CD4-positive, alpha-beta T cell treated with Interleukin-12 subunit alpha and Interleukin-12 subunit beta, for 1 hour (primary cell): ENCODE measurements around the gene TIGD2.
"Not testable (repeated sequence)": the region's sequence is repeated elsewhere in the genome, so short reads cannot be mapped to it uniquely, and the experiment has no call there.

Experiments
- DNase-seq: peaks from one replicate; pipeline ENCODE4 v3.0.0-alpha.2; 2020

Gene TIGD2

DNA sequence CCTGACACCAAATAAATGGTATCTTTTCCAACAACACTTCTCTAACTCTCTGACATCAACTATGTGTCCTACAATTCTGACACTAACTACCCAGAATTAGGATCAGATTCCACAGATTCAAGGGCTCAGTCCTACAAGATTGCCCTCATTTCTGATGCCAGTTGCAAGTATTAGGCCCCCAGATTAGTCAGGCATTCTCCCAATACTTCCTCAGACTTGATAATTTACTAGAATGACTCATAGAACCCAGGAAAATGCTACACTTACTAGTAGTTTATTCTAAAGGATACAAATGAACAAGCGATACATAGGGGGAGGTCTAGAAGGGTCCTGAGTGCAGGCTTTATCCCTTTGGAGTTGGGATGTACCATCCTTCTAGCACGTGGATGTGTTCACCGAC, 8.5 kb downstream of the TIGD2 start:
- DNase-seq: no peak

- no peak for DNase-seq
Measured at GRCh38 chr4:89121387-89122068, 10.2 kb downstream of the TIGD2 start.

GRCh38 chr4:89123451-89123851, 12.1 kb downstream of the TIGD2 start:
- no peak for DNase-seq

DNA sequence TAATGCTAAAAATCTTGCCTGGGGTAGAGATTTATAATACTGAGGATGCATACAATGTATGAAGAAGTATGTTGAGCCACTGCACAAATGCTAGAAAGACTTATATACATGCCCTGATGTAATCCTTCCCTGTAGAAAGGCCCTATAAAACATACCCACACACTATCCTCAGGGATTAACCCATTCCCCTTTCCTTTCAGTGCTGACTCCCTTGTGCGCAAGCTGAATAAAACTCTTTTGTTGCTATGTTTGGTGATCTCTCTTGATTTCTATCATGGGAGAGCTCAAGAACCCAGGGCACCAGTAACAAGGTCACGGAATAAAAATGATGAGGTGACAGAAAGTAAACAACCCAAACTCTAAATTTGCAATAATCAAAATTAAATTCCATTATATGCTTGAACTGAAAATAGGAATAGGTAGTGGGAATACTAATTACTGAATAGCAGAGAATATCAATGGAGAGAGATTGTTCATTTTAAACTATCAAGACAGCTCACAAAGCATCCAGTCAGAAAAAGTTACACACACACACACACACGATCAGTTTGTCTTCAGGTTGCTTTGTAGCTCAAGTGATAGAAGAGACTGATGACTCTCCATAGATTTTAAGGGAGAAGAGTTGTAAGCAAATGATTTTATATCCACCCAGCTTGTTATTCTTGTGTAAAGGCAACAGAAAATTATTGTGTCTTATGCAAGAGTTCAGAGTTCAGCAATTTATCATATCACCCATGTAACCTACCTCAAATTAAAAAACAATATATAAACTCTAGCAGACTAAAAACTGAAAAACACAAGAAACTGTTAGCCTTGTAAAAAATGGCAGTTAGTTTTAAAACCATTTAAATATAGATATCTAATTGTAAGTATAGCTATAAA, 14.8 kb downstream of the TIGD2 start:
- no peak for DNase-seq

DNA sequence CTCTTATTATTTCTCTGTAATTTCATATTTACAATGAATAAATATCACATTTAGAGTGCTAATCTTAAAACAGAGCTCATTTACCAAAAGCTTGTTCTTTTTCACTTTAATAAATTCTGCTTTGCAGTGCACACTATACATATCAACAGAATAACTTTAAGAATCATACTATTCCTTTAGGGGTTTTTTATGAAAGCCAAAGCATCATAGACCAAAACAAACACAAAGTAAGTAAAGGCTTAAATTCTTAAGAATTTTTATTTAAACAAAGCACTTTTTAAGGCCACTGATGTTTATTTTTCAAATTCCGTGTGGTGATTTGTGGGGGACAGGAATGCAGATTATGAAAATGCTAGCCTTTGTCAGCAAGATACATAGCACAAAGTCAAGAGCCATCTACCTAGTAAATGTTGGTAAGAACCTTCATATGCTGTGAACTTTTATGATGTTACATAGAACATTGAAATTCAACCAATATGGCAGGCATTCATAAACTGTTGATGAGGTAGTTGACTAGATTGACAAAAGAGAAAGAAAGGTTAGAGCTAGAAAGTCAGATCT, 17.8 kb downstream of the TIGD2 start:
- DNase-seq: no peak

- DNase-seq: no peak
Measured at GRCh38 chr4:89134775-89135319, 23.5 kb downstream of the TIGD2 start.

DNA sequence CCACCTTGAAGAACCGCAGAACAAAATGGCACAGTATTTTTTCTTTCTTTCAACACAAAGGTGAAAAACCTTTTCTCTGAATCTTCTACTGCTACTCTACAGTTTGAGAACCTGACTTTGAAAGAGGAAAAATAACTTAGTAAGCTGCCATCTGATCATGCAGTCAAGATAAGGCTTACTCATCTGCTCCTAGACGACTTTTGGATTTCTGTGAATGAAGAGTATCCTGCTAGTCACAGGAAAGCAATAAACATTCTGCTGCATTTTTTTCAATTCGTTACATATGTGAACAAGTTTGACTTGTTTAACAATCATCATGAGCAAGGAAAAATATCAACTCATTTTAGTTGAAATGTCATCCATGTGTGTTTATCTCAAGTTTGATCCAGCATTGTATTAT, 25.2 kb downstream of the TIGD2 start:
- DNase-seq: no peak

- DNase-seq: no peak
Measured at GRCh38 chr4:89137231-89137630, 25.9 kb downstream of the TIGD2 start.

DNA sequence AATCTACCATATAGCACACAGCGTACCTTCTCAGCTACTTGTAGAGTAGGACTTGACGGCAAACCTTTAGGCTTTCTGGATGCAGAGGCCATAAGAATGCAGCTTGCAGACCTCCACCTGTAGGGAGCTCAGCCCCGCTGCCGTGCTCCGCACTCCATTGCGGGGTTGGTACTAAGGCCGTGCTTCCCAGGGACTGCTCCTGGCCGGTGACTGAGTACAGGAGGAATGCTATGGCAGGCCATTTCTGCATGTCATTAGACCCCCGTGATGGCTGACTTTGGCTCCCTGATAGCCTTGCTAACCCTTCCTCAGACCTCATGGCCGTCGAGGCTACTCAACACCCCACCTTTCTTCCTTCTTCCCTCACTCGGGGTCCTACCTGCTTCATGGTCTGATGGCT, 26.4 kb downstream of the TIGD2 start:
- no peak for DNase-seq

DNA sequence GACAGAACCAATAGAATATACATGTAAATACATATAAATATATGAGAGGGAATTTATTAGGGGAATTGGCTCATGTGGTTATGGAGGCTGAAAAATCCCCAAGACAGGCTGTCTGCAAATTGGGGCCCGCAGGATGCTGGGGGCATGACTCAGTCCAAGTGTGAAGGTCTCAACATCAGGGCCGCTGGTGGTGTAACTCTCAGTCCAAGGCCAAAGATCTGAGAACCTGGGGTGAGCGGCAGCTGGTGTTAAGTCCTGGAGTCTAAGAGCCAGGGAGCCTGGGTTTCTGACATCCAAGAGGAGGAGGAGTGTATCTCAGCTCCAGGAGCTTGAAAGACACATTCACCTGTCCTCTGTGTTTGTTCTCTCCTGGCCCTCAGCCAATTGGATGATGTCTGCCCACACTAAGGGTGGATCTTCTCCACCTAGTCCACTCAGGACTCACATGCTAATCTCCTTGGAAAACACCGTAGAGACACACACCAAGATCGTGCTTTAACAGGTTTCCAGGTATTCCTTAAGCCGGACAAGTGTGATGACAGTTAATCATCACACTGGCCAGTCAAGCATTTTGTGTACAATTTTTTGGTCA, 28.9 kb downstream of the TIGD2 start:
- no peak for DNase-seq

- no peak for DNase-seq
Measured at GRCh38 chr4:89142691-89143669, 31.6 kb downstream of the TIGD2 start.

GRCh38 chr4:89144652-89145051, 33.3 kb downstream of the TIGD2 start:
- DNase-seq: not testable (repeated sequence)

- no peak for DNase-seq
Measured at GRCh38 chr4:89146196-89146595, 34.9 kb downstream of the TIGD2 start.

GRCh38 chr4:89152972-89153371, 41.6 kb downstream of the TIGD2 start:
- DNase-seq: no peak

DNA sequence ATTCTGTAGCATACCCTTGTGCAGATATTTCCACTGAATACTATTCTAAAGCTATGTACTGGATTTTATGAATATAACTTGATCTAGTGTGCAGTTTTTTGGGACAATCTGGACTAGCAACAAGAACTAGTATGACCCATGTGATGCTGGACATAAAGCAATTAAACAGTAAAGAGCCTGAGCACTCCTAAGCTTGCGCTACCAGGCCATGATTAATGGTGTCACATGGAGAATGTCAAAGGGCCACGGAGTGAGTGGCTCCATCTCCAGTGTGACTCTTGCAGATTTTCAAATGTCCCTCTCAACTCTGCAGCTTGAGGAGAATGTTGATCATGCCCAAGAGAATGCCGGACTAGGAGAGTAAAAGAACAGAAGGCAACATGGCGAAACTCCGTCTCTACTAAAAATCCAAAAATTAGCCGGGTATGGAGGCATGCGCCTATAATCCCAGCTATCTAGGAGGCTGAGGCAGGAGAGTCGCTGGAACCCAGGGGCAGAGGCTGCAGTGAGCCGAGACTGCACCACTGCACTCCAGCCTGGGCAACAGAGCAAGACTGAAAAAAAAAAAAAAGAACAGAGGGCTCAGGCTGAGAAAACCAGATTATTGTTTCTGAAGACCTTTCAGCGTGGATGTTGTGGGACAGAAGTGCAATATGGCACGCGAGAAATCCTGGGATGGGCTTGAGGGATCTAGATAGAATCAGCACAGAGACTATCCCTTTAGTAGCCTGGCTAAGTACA, 45.0 kb downstream of the TIGD2 start:
- DNase-seq: no peak

- DNase-seq: no peak
Measured at GRCh38 chr4:89157488-89158024, 46.2 kb downstream of the TIGD2 start.

DNA sequence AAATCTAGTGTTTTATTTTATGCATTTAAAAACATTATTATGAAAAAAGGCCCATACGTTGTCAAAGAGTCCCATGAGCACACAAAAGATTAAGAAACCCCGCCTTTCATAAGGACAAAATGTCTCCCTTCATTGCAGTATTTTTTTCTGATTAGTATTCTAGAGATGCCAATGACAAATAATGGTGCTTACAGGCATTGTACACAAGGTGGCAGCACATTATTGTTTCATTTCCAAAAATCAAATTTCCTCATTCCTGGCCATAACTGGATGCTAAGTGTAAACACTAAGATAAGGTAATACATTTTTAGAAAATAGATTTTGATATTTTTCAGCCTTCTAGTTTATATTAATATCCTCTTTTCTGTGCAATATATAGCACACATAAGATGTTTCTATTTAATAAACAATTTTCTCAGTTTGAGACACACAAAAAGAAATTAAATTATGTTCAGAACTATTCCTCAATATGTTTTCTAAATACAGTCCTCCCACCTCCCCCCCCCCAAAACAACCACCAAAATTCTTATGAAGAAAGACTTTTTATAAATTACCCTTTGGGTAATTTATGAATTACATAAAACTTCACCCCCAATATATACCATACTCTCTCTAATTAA, 47.7 kb downstream of the TIGD2 start:
- peak; percentile 51 for DNase-seq

GRCh38 chr4:89160806-89161205, 49.5 kb downstream of the TIGD2 start:
- DNase-seq: no peak

DNA sequence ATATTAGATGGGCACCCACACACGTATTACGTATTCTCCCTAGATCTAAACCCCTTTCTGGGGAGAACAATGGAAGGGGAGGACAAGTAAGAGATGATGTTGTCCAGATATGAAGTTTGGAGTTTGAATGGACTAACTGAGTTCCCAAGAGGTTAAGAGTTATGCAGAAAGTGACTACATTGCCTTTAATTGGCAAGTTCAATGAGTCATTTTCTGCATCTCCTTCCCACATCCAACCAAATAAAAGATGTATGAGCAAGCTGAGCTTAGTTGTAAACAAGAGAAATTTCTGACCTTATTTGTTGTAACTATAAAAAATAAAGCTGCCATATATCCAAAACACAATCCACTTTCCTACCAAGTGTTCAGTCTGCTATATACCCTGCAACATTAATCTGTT, 50.5 kb downstream of the TIGD2 start:
- no peak for DNase-seq

GRCh38 chr4:89162496-89162895, 51.2 kb downstream of the TIGD2 start:
- DNase-seq: no peak

DNA sequence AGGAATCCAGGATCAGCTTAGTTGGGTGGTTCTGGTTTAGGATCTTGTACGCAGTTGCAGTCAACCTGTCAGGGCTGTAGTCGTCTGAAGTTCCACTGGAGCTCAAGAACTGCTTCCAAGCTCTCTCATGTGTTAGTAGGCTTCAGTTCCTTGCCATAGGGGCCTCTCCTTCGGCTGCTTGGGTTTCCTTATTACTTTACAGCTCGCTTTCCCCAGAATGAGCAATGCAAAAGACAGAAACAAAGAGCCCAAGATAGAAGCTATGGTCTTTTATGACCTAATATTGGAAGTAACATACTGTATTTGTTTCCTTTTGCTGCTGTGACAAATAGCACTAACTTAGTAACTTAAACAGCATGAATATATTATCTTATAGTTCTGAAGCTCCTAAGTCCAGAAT, 51.7 kb downstream of the TIGD2 start:
- no peak for DNase-seq
